Stimulated activated CD8-positive, alpha-beta memory T cell treated with anti-CD3 and anti-CD28 coated beads, Interleukin-12 subunit alpha, Interleukin-12 subunit beta, amount 100 ng/mL, for 1 hour (primary cell): Measurements from ENCODE around the gene ZBTB43.
A peak's percentile ranks its signal among the peaks of the same experiment; 100 is the strongest.
"Not testable (repeated sequence)": the region's sequence is repeated elsewhere in the genome, so short reads cannot be mapped to it uniquely, and the experiment has no call there.

Experiments
- DNase-seq: peaks from one replicate; pipeline ENCODE4 v3.0.0-alpha.2; 2020; ENCODE audit warnings: low read depth

The ZBTB43 gene

GRCh38 chr9:126791406-126792230, 13.2 kb upstream of the ZBTB43 start:
- DNase-seq, result no peak

- no peak for DNase-seq
Observed at GRCh38 chr9:126793686-126794417, 11.0 kb upstream of the ZBTB43 start.

- no peak for DNase-seq
Observed at GRCh38 chr9:126794441-126794840, 10.4 kb upstream of the ZBTB43 start.

GRCh38 chr9:126796758-126797157, 8.1 kb upstream of the ZBTB43 start:
- DNase-seq, result no peak

GRCh38 chr9:126797903-126798302, 6.9 kb upstream of the ZBTB43 start:
- no peak for DNase-seq

GRCh38 chr9:126799034-126799433, 5.8 kb upstream of the ZBTB43 start:
- DNase-seq, result no peak

- DNase-seq, result no peak
Observed at GRCh38 chr9:126802318-126803059, 2.4 kb upstream of the ZBTB43 start.

- no peak for DNase-seq
Observed at GRCh38 chr9:126804198-126804695, 593 bp upstream of the ZBTB43 start.

- peak; percentile 61 for DNase-seq
Observed at GRCh38 chr9:126805554-126806262, 868 bp downstream of the ZBTB43 start.

GRCh38 chr9:126806336-126806735, 1.5 kb downstream of the ZBTB43 start:
- no peak for DNase-seq

- DNase-seq, result no peak
Observed at GRCh38 chr9:126809068-126809467, 4.2 kb downstream of the ZBTB43 start.

GRCh38 chr9:126810221-126810620, 5.4 kb downstream of the ZBTB43 start:
- DNase-seq, result not testable (repeated sequence)

GRCh38 chr9:126813072-126813471, 8.2 kb downstream of the ZBTB43 start:
- DNase-seq, result no peak

- no peak for DNase-seq
Observed at GRCh38 chr9:126814091-126814490, 9.3 kb downstream of the ZBTB43 start.

- not testable (repeated sequence) for DNase-seq
Observed at GRCh38 chr9:126817615-126818014, 12.8 kb downstream of the ZBTB43 start.

GRCh38 chr9:126818482-126818881, 13.6 kb downstream of the ZBTB43 start:
- DNase-seq, result no peak

GRCh38 chr9:126819482-126819881, 14.6 kb downstream of the ZBTB43 start:
- DNase-seq, result no peak

GRCh38 chr9:126822278-126822677, 17.4 kb downstream of the ZBTB43 start:
- no peak for DNase-seq

GRCh38 chr9:126822873-126823272, 18.0 kb downstream of the ZBTB43 start:
- DNase-seq, result no peak

- DNase-seq, result not testable (repeated sequence)
Observed at GRCh38 chr9:126824052-126824451, 19.2 kb downstream of the ZBTB43 start.

- no peak for DNase-seq
Observed at GRCh38 chr9:126827227-126827626, 22.4 kb downstream of the ZBTB43 start.

- DNase-seq, result no peak
Observed at GRCh38 chr9:126829035-126829434, 24.2 kb downstream of the ZBTB43 start.
